CD14-positive monocyte (primary cell): ENCODE results near the gene IFT122. TPM values are rescaled to one million over a fixed set of nuclear protein-coding genes. Genes with fewer than 3 reads are reported as not detected.

Experiments used
- DNase-seq, 3 donors: peaks; one replicate each; pipeline ENCODE4 v3.0.0-alpha.2; 2011 to 2022
- H2AFZ ChIP-seq: 2 replicates; pipeline ENCODE4 v1.6.0; 2012; ENCODE audit warnings: mild to moderate bottlenecking, low read depth, low read length, inconsistent platforms; ENCODE audit not compliant: insufficient read depth, poor library complexity, severe bottlenecking
- H3K27ac ChIP-seq, 2 donors: 1 replicate in 1 of 2; 2 replicates in 1 of 2; pipeline ENCODE4 v1.5.1; 2012 to 2013; ENCODE audit warnings: low read length in 2 of 2, control low read depth in 1 of 2, inconsistent platforms in 1 of 2, low read depth in 1 of 2, mild to moderate bottlenecking in 1 of 2
- H3K27me3 ChIP-seq, 2 donors: one replicate each; pipeline versions ENCODE4 v1.6.0 to v1.6.1; 2011 to 2013; ENCODE audit warnings: low read length in 2 of 2; ENCODE audit not compliant: control insufficient read depth in 2 of 2, insufficient read depth in 2 of 2
- H3K36me3 ChIP-seq, 2 donors: replicated peaks in 1 of 2; 1 replicate in 1 of 2; 2 replicates in 1 of 2; pipeline versions ENCODE4 v1.5.1 to v1.6.1; 2012 to 2013; ENCODE audit warnings: low read length in 2 of 2, control low read depth in 1 of 2, inconsistent platforms in 1 of 2, mild to moderate bottlenecking in 1 of 2; ENCODE audit not compliant: insufficient read depth in 2 of 2, control insufficient read depth in 1 of 2
- H3K4me1 ChIP-seq, 2 donors: 1 replicate in 1 of 2; 2 replicates in 1 of 2; pipeline versions ENCODE4 v1.5.1 to v1.6.1; 2012 to 2013; ENCODE audit warnings: low read length in 2 of 2, control low read depth in 1 of 2, inconsistent platforms in 1 of 2, mild to moderate bottlenecking in 1 of 2, moderate library complexity in 1 of 2; ENCODE audit not compliant: insufficient read depth in 2 of 2, control insufficient read depth in 1 of 2
- H3K4me2 ChIP-seq: replicated peaks from 2 replicates; pipeline ENCODE3; 2012; ENCODE audit warnings: low read length, moderate library complexity, mild to moderate bottlenecking; ENCODE audit not compliant: poor library complexity, severe bottlenecking; ENCODE audit errors: extremely low read depth
- H3K4me3 ChIP-seq, 3 experiments: fragments of 200-600 bp in 1 of 3; sonication (generic) in 1 of 3; replicated peaks in 1 of 3; 1 replicate in 2 of 3; 2 replicates in 1 of 3; pipeline ENCODE4 v1.5.1; 2011 to 2013; ENCODE audit warnings: low read length in 3 of 3, mild to moderate bottlenecking in 3 of 3, control low read depth in 2 of 3, low read depth in 2 of 3, inconsistent platforms in 1 of 3, moderate library complexity in 1 of 3
- H3K79me2 ChIP-seq: 2 replicates; pipeline ENCODE4 v1.6.0; 2012; ENCODE audit warnings: mild to moderate bottlenecking, control low read depth, inconsistent platforms, low read length, moderate library complexity; ENCODE audit not compliant: insufficient read depth
- H3K9ac ChIP-seq: 2 replicates; pipeline ENCODE4 v1.6.0; 2017; ENCODE audit warnings: low read length, mild to moderate bottlenecking; ENCODE audit not compliant: insufficient read depth, poor library complexity, severe bottlenecking
- H3K9me3 ChIP-seq, 2 donors: replicated peaks in 1 of 2; 1 replicate in 1 of 2; 2 replicates in 1 of 2; pipeline versions ENCODE4 v1.5.1 to v1.6.1; 2012 to 2013; ENCODE audit warnings: low read length in 2 of 2, control low read depth in 1 of 2; ENCODE audit not compliant: control insufficient read depth in 1 of 2, insufficient read depth in 1 of 2
- H4K20me1 ChIP-seq: 2 replicates; pipeline ENCODE4 v1.6.0; 2012; ENCODE audit warnings: mild to moderate bottlenecking, low read length, control low read depth, moderate library complexity; ENCODE audit not compliant: insufficient read depth
- H3K27ac Mint-ChIP-seq, 7 donors: one replicate each; pipeline ENCODE4 v1.8.0; 2020; ENCODE audit warnings: mild to moderate bottlenecking in 7 of 7, mixed read lengths in 7 of 7, moderate library complexity in 6 of 7, inconsistent platforms in 2 of 7
- H3K27me3 Mint-ChIP-seq, 3 donors: one replicate each; pipeline ENCODE4 v1.8.0; 2021 to 2022; ENCODE audit warnings: low read depth in 3 of 3, mild to moderate bottlenecking in 3 of 3, mixed read lengths in 3 of 3, moderate library complexity in 3 of 3, inconsistent platforms in 1 of 3
- H3K36me3 Mint-ChIP-seq, 2 donors: one replicate each; pipeline ENCODE4 v1.8.0; 2020; ENCODE audit warnings: mixed read lengths in 2 of 2, inconsistent platforms in 1 of 2, mild to moderate bottlenecking in 1 of 2
- H3K4me1 Mint-ChIP-seq: one replicate; pipeline ENCODE4 v1.8.0; 2020; ENCODE audit warnings: mild to moderate bottlenecking, mixed read lengths
- H3K4me3 Mint-ChIP-seq, 2 donors: one replicate each; pipeline ENCODE4 v1.8.0; 2020; ENCODE audit warnings: mild to moderate bottlenecking in 2 of 2, mixed read lengths in 2 of 2, moderate library complexity in 1 of 2
- H3K9me3 Mint-ChIP-seq, 7 donors: one replicate each; pipeline ENCODE4 v1.8.0; 2020 to 2022; ENCODE audit warnings: mixed read lengths in 7 of 7, mild to moderate bottlenecking in 6 of 7, moderate library complexity in 6 of 7, inconsistent platforms in 2 of 7
- WGBS: methylation state at CpG from one replicate; pipeline ENCODE4 v1.1.5; 2013; ENCODE audit warnings: missing lambda C conversion rate; ENCODE audit not compliant: insufficient coverage; 5-methylcytosine and 5-hydroxymethylcytosine counted together
- intact Hi-C, 2 donors: fragments of 100-400 bp; cut with micrococcal nuclease; formaldehyde crosslinking; loops; one replicate each; pipeline versions ENCODE4 v1.15.0 to v1.15.1; 2023
- polyA plus RNA-seq, 3 donors: library from polyadenylated mRNA; depleted of rRNA in 1 of 3; unstranded in 2 of 3; stranded (reverse) in 1 of 3; fragments of 300-500 nt in 2 of 3; fragments of >200 nt in 1 of 3; fragmentation: Illumina TruSeq in 2 of 3; gene quantifications; 1 replicate in 2 of 3; 2 replicates in 1 of 3; pipeline ENCODE4 v1.2.3, GENCODE V29; 2012 to 2021
- TF ChIP-seq, protein P1 (sequence below): fragments of 200-600 bp; IDR thresholded peaks from one replicate; pipeline ENCODE4 v1.8.0; 2022; ENCODE audit warnings: antibody characterized with exemption, mild to moderate bottlenecking

Gene IFT122
- polyA plus RNA-seq, 3 donors: 3.3 to 12.2 (median 3.6) TPM

GRCh38 chr3:129504471-129505100 lies 64.6 kb downstream of the IFT122 start:
- no peak overlapping the region for H3K27ac ChIP-seq
- H3K9me3 ChIP-seq: no peaks in the 10 kb centered on the region
- no peak overlapping the region for H3K9ac ChIP-seq
- H3K27me3 ChIP-seq: no peaks in the 10 kb centered on the region
- H3K4me1 ChIP-seq: peaks cover 4% of the 10 kb centered on the region in 2 donors
- Mint-ChIP-seq H3K36me3 (peaks cover 68 to 79% of the 10 kb centered on the region in 2 donors), H3K27ac (peak overlapping the region in 1 of 7 donors; percentile 45), H3K4me1 (peaks cover 4% of the 10 kb centered on the region), H3K9me3 (no peaks in the 10 kb centered on the region), H3K4me3 (no peak overlapping the region), H3K27me3 (peaks cover 0 to 2% (median 0%) of the 10 kb centered on the region in 3 donors)
- peaks cover 18 to 78% of the 10 kb centered on the region in 2 donors for H3K36me3 ChIP-seq
- no peaks in the 10 kb centered on the region for H3K79me2 ChIP-seq
- H2AFZ ChIP-seq: no peak overlapping the region
- no peak for DNase-seq
- TF ChIP-seq, protein P1, sequence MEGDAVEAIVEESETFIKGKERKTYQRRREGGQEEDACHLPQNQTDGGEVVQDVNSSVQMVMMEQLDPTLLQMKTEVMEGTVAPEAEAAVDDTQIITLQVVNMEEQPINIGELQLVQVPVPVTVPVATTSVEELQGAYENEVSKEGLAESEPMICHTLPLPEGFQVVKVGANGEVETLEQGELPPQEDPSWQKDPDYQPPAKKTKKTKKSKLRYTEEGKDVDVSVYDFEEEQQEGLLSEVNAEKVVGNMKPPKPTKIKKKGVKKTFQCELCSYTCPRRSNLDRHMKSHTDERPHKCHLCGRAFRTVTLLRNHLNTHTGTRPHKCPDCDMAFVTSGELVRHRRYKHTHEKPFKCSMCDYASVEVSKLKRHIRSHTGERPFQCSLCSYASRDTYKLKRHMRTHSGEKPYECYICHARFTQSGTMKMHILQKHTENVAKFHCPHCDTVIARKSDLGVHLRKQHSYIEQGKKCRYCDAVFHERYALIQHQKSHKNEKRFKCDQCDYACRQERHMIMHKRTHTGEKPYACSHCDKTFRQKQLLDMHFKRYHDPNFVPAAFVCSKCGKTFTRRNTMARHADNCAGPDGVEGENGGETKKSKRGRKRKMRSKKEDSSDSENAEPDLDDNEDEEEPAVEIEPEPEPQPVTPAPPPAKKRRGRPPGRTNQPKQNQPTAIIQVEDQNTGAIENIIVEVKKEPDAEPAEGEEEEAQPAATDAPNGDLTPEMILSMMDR: no peak
- intact Hi-C loops: no loop called here
- no peak overlapping the region for H3K4me3 ChIP-seq
- no CpG with 5 or more reads among the region's 5 CpGs for WGBS
- no peak overlapping the region for H3K4me2 ChIP-seq
- no peaks in the 10 kb centered on the region for H4K20me1 ChIP-seq

DNA sequence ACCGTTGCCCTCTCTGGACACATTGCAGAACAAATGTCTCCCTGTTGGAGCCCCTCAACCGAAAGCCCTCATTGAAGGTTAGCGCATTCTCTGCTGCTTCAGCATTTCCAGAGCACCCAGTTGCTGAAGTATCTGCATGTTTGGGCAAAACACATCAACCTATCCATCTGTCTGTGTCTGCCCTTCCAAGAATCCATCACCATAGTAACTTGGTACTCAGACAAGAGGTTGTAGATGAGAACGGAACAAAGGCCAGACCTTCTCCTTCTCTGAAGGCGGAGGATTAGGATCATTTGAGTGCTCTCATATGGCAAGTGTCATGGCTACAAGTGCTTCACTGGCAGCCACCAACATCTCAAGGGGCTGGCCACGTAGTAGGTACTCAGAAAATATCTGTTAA lies 65.3 kb downstream of the IFT122 start:
- no peaks in the 10 kb centered on the region for H3K79me2 ChIP-seq
- Mint-ChIP-seq H3K4me3 (no peak overlapping the region), H3K9me3 (no peaks in the 10 kb centered on the region), H3K4me1 (peaks cover 4% of the 10 kb centered on the region), H3K27ac (peak overlapping the region in 2 of 7 donors; percentile 12 to 45), H3K36me3 (peaks cover 67 to 79% of the 10 kb centered on the region in 2 donors), H3K27me3 (peaks cover 0 to 2% (median 0%) of the 10 kb centered on the region in 3 donors)
- H3K9ac ChIP-seq: no peak overlapping the region
- H3K4me2 ChIP-seq: no peak overlapping the region
- H3K27ac ChIP-seq: no peak overlapping the region
- H3K9me3 ChIP-seq: no peaks in the 10 kb centered on the region
- WGBS: 96% methylated on average over 6 of the region's 6 CpGs
- no peak overlapping the region for H3K4me3 ChIP-seq
- H4K20me1 ChIP-seq: no peaks in the 10 kb centered on the region
- H2AFZ ChIP-seq: no peak overlapping the region
- intact Hi-C loops: no loop called here
- no peak for DNase-seq
- H3K36me3 ChIP-seq: peaks cover 18 to 78% of the 10 kb centered on the region in 2 donors
- peaks cover 4% of the 10 kb centered on the region in 2 donors for H3K4me1 ChIP-seq
- TF ChIP-seq, protein P1: no peak
- H3K27me3 ChIP-seq: no peaks in the 10 kb centered on the region
